ENCODE data around the gene AUTS2.

GRCh38 chr7:70735313-70735712 is 1137.0 kb downstream of the AUTS2 start:
- TF ChIP-seq, protein P1, sequence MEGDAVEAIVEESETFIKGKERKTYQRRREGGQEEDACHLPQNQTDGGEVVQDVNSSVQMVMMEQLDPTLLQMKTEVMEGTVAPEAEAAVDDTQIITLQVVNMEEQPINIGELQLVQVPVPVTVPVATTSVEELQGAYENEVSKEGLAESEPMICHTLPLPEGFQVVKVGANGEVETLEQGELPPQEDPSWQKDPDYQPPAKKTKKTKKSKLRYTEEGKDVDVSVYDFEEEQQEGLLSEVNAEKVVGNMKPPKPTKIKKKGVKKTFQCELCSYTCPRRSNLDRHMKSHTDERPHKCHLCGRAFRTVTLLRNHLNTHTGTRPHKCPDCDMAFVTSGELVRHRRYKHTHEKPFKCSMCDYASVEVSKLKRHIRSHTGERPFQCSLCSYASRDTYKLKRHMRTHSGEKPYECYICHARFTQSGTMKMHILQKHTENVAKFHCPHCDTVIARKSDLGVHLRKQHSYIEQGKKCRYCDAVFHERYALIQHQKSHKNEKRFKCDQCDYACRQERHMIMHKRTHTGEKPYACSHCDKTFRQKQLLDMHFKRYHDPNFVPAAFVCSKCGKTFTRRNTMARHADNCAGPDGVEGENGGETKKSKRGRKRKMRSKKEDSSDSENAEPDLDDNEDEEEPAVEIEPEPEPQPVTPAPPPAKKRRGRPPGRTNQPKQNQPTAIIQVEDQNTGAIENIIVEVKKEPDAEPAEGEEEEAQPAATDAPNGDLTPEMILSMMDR (IDR thresholded peaks at IDR 0.05; ENCODE audit: low read length), result no peak
- no peak for TF ChIP-seq EZH2 (IDR thresholded peaks at IDR 0.05; ENCODE audit: borderline replicate concordance, low read length)

All from OCI-LY1 (cell line).